Sigmoid colon (tissue), 4 donors: Measurements from ENCODE around the gene EPB41L4B.

Source experiments
- CTCF ChIP-seq, 4 experiments: fragments of 450-650 bp in 3 of 4; fragments of 200-600 bp in 1 of 4; IDR thresholded peaks; one replicate each; pipeline ENCODE4 v1.5.1; 2016 to 2019; ENCODE audit warnings: antibody characterized with exemption in 4 of 4, mild to moderate bottlenecking in 3 of 4, moderate library complexity in 2 of 4
- POLR2A ChIP-seq, 2 donors: fragments of 450-650 bp; IDR thresholded peaks; one replicate each; pipeline ENCODE4 v1.6.1; 2016; ENCODE audit warnings: antibody characterized with exemption in 2 of 2, mild to moderate bottlenecking in 2 of 2, moderate library complexity in 2 of 2
- POLR2AphosphoS5 ChIP-seq, 4 donors: sonication (generic); formaldehyde crosslinking; IDR thresholded peaks; one replicate each; pipeline ENCODE4 v1.6.1; 2017; ENCODE audit warnings: antibody characterized with exemption in 4 of 4

- TF ChIP-seq CTCF (IDR thresholded peaks at IDR 0.05) (no peak), POLR2A (IDR thresholded peaks at IDR 0.05) (no peak), POLR2AphosphoS5 (IDR thresholded peaks at IDR 0.05) (no peak)
Observed at GRCh38 chr9:109317311-109317978, 3.4 kb downstream of the EPB41L4B start.
